Bronchial epithelial cell (primary cell): ENCODE data around the gene PHF24. TPM values are rescaled to one million over a fixed set of nuclear protein-coding genes. Genes with fewer than 3 reads are reported as not detected.
A peak's percentile ranks its signal among the peaks of the same experiment; 100 is the strongest.
"Not testable (repeated sequence)": the region's sequence is repeated elsewhere in the genome, so short reads cannot be mapped to it uniquely, and the experiment has no call there.

ENCODE experiments used
- DNase-seq: peaks from one replicate; pipeline ENCODE4 v3.0.0-alpha.2; 2010; ENCODE audit warnings: low read depth
- FAIRE-seq: peaks from 2 replicates; lab custom pipeline; 2011; peaks lifted over from hg19 to GRCh38; lab: Jason Lieb, UNC
- H3K27me3 ChIP-seq: 2 replicates; pipeline ENCODE4 v1.5.1; 2011; ENCODE audit warnings: low read length; ENCODE audit not compliant: control insufficient read depth, insufficient read depth
- H3K36me3 ChIP-seq: 2 replicates; pipeline ENCODE4 v1.5.1; 2011; ENCODE audit warnings: low read length; ENCODE audit not compliant: control insufficient read depth, insufficient read depth
- H3K4me3 ChIP-seq: 2 replicates; pipeline ENCODE4 v1.5.1; 2011; ENCODE audit warnings: mild to moderate bottlenecking, low read depth, low read length, control low read depth
- CTCF ChIP-seq: IDR thresholded peaks from 2 replicates; pipeline ENCODE4 v1.5.1; 2011; ENCODE audit warnings: mild to moderate bottlenecking, moderate library complexity, low read length, control low read depth, inconsistent platforms; ENCODE audit not compliant: insufficient read depth, severe bottlenecking
- total RNA-seq: library from RNA; depleted of rRNA; stranded (reverse); fragments of >200 nt; gene quantifications from 2 replicates; pipeline ENCODE4 v1.2.1, GENCODE V29; 2014

The PHF24 gene
- total RNA-seq, 1 donor from 2014 or later, result 0.26 TPM

- H3K27me3 ChIP-seq, result peaks cover 16% of the 10 kb centered on the region
- peak; percentile 83 for FAIRE-seq
Measured at GRCh38 chr9:34954225-34954624, 3.9 kb upstream of the PHF24 start.

DNA sequence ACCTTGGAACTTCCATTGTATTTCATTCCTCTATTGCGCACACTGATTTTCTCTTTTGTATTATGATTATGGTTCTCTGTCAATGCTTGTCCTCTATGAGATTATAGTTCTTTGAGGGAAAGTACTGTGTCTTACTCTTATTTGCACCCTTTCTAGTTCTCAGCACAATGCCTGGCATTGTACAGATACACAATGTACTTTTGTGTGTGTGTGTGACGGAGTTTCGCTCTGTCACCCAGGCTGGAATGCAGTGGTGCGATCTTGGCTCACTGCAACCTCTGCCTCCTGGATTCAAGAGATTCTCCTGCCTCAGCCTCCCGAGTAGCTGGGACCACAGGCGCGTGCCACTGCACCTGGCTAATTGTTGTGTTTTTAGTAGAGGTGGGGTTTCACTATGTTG lies 2.0 kb upstream of the PHF24 start:
- H3K36me3 ChIP-seq, DNase-seq, H3K4me3 ChIP-seq, FAIRE-seq: not testable (repeated sequence)
- H3K27me3 ChIP-seq, result peaks cover 18% of the 10 kb centered on the region

More at GRCh38 chr9:34954225-34954624, 3.9 kb upstream of the PHF24 start:
- Histone ChIP-seq H3K36me3 (no peaks in the 10 kb centered on the region), H3K4me3 (no peak overlapping the region)
- no peak for TF ChIP-seq CTCF
- DNase-seq, result no peak

DNA sequence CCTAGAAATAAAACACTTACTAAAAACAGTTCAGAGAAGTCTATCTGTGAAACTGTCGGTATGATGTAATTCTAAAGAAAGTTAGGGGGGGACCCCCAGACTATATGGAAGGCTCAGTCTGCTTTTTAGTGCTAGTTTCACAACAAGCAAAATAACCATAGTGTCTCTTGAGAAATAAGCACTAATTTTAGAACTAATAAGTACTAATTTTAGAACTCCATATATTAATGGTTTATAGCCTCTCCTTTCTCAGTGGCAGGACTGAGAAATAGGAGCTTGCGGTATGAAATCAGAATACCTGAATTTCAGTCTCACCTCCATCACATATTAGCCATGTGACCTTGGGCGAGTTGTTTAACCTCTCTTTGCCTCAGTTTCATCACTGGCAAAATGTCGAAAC lies 1.4 kb upstream of the PHF24 start:
- Histone ChIP-seq H3K36me3 (no peaks in the 10 kb centered on the region), H3K27me3 (peaks cover 18% of the 10 kb centered on the region), H3K4me3 (no peak overlapping the region)
- DNase-seq (no peak), FAIRE-seq (no peak)
- no peak for TF ChIP-seq CTCF

- Histone ChIP-seq H3K27me3 (peaks cover 18% of the 10 kb centered on the region), H3K36me3 (no peaks in the 10 kb centered on the region), H3K4me3 (peak overlapping the region; percentile 13)
- FAIRE-seq (no peak), DNase-seq (no peak)
- no peak for TF ChIP-seq CTCF
Measured at GRCh38 chr9:34958411-34958982, 412 bp downstream of the PHF24 start.

DNA sequence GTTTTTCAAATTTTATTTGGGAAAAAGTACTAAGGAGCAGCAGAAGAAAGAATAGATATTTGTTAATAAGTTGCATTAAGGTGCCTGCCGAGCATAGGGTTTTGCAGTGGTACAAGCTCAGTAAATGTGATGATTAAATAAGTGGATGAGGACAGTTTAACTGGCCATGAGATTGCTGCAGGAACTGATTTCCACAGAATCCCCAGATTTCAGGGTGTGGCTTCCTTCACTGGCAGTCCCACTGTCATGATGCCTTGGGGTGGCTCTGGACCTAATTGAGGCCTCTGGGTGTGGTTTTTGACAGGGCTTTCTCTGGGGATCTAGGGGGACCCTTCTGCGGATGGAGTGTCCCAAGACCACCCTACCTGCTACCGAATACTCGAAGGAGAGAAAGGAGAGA lies 1.4 kb downstream of the PHF24 start:
- H3K36me3 ChIP-seq, result no peaks in the 10 kb centered on the region
- no peak for DNase-seq
- H3K4me3 ChIP-seq, result no peak overlapping the region
- no peak for FAIRE-seq
- no peak for TF ChIP-seq CTCF
- peaks cover 16% of the 10 kb centered on the region for H3K27me3 ChIP-seq

GRCh38 chr9:34961574-34962490 lies 3.7 kb downstream of the PHF24 start:
- Histone ChIP-seq H3K4me3 (no peak overlapping the region), H3K36me3 (no peaks in the 10 kb centered on the region), H3K27me3 (peaks cover 17% of the 10 kb centered on the region)
- peak; percentile 91 for DNase-seq
- FAIRE-seq, result no peak
- TF ChIP-seq CTCF, result no peak
